ENCODE data around the gene MAP2K4. TPM values are rescaled to one million over a fixed set of nuclear protein-coding genes. Genes with fewer than 3 reads are reported as not detected.

The MAP2K4 gene
- total RNA-seq, 2 donors from 2014 or later: 26.2 to 42.1 TPM

DNA sequence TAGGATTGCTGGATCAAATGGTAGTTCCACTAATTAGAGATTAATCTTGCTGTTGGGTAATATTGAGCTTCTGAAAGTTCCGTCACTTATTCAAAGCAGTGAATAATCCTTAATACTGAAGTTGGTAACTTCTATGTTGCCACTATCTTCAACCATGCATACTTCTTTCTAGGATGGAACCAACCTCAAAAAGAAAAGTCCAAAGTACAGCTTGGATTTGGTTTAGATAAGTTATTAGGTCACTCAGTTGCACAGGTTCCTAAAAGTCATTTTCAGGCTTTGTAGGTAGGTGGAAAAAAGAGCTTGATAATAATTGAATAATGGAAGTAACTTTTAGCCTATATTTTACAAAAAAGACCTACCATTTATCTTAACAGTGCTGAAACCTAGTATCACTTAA lies 78.7 kb downstream of the MAP2K4 start:
- 97% methylated on average over 1 of the region's 1 CpG for WGBS
- Histone ChIP-seq H3K27me3 (replicated peaks; ENCODE audit: insufficient read depth) (no peaks in the 10 kb centered on the region), H3K9me3 (no peaks in the 10 kb centered on the region), H3K4me3 (no peak overlapping the region), H3K4me1 (replicated peaks) (no peaks in the 10 kb centered on the region), H3K27ac (no peak overlapping the region), H3K36me3 (no peaks in the 10 kb centered on the region)
- DNase-seq (ENCODE audit: low spot score): no peak
- intact Hi-C loops (cut with DNase I): no loop called here
- TF ChIP-seq, protein P1, sequence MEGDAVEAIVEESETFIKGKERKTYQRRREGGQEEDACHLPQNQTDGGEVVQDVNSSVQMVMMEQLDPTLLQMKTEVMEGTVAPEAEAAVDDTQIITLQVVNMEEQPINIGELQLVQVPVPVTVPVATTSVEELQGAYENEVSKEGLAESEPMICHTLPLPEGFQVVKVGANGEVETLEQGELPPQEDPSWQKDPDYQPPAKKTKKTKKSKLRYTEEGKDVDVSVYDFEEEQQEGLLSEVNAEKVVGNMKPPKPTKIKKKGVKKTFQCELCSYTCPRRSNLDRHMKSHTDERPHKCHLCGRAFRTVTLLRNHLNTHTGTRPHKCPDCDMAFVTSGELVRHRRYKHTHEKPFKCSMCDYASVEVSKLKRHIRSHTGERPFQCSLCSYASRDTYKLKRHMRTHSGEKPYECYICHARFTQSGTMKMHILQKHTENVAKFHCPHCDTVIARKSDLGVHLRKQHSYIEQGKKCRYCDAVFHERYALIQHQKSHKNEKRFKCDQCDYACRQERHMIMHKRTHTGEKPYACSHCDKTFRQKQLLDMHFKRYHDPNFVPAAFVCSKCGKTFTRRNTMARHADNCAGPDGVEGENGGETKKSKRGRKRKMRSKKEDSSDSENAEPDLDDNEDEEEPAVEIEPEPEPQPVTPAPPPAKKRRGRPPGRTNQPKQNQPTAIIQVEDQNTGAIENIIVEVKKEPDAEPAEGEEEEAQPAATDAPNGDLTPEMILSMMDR (IDR thresholded peaks at IDR 0.05): no peak
- no peak for TF ChIP-seq POLR2AphosphoS5 (IDR thresholded peaks at IDR 0.05)
- no peak for TF ChIP-seq POLR2A (IDR thresholded peaks at IDR 0.05)

DNA sequence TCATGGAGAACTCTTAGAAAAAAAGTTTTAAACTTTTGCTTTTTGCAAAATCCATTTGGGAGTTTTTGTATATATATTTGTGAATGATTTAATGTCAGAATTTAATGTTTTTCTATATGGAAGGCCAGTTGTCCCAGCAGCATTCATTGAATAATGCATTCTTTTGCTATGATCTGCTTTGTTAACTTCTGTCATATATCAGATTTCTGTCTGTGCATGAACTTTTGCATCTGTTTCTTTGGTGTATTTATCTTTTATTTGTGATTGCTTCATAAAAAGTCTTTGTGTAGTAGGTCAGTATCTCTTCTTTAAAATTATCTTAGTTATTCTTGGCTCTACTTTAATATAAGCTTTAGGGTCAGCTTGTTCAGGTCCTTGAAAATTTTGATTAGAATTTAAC lies 84.2 kb downstream of the MAP2K4 start:
- intact Hi-C loops (cut with DNase I): no loop called here
- DNase-seq (ENCODE audit: low spot score): no peak
- H3K27ac ChIP-seq: no peak overlapping the region
- H3K27me3 ChIP-seq (replicated peaks; ENCODE audit: insufficient read depth): no peaks in the 10 kb centered on the region
- no peak overlapping the region for H3K4me3 ChIP-seq
- H3K36me3 ChIP-seq: no peaks in the 10 kb centered on the region
- H3K9me3 ChIP-seq: no peaks in the 10 kb centered on the region
- H3K4me1 ChIP-seq (replicated peaks): no peaks in the 10 kb centered on the region
- no peak for TF ChIP-seq POLR2A (IDR thresholded peaks at IDR 0.05)

DNA sequence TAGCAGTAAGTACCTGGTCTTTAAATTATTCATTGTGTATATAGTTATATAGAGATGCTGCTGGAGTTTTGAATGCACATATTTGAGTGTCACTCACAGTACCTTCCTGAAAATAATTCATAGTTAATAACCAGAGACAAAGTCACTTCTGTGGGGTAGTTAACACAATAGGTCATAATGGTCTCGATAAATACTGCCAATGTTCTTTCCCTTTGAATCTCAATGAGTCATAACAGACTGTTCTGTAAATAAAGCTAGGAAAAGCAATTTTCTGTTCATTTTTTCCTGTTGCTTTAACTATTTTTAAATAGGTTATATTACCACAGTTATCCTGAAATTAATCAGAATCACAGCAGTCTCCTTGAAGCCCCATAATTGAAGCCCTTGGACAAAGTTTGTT lies 87.2 kb downstream of the MAP2K4 start:
- intact Hi-C loops (cut with DNase I): no loop called here
- Histone ChIP-seq H3K36me3 (no peaks in the 10 kb centered on the region), H3K9me3 (no peaks in the 10 kb centered on the region), H3K27ac (no peak overlapping the region), H3K4me1 (replicated peaks) (no peaks in the 10 kb centered on the region), H3K4me3 (no peak overlapping the region), H3K27me3 (replicated peaks; ENCODE audit: insufficient read depth) (no peaks in the 10 kb centered on the region)
- 26% methylated on average over 1 of the region's 1 CpG for WGBS
- no peak for DNase-seq (ENCODE audit: low spot score)
- TF ChIP-seq POLR2A (IDR thresholded peaks at IDR 0.05) (no peak), POLR2AphosphoS5 (IDR thresholded peaks at IDR 0.05) (no peak)
- TF ChIP-seq, protein P1 (IDR thresholded peaks at IDR 0.05): no peak

DNA sequence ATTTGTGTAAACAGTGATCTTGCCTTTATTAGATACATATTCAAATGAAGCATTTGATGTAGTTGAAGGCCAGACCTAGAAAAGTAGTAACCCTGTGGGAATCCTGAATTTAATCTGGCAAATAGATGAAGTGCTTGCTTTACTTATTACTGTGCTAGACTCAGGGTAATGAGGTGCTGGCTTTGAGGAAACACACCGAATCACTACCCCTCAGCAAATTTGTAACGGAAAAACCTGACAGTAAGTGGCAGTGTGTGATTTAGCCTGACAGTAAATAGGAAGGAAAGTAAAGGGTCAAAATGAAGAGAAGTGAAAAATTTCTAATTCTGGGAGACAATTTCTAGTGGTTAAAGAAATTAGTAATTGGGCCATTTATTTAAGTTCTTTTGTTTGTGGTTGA lies 90.2 kb downstream of the MAP2K4 start:
- H3K9me3 ChIP-seq: no peaks in the 10 kb centered on the region
- H3K4me1 ChIP-seq (replicated peaks): no peaks in the 10 kb centered on the region
- 100% methylated on average over 2 of the region's 2 CpGs for WGBS
- H3K27me3 ChIP-seq (replicated peaks; ENCODE audit: insufficient read depth): no peaks in the 10 kb centered on the region
- no peaks in the 10 kb centered on the region for H3K36me3 ChIP-seq
- H3K4me3 ChIP-seq: no peak overlapping the region
- intact Hi-C loops (cut with DNase I): no loop called here
- DNase-seq (ENCODE audit: low spot score): no peak
- H3K27ac ChIP-seq: no peak overlapping the region
- TF ChIP-seq, protein P1 (IDR thresholded peaks at IDR 0.05): no peak
- no peak for TF ChIP-seq POLR2A (IDR thresholded peaks at IDR 0.05)
- TF ChIP-seq POLR2AphosphoS5 (IDR thresholded peaks at IDR 0.05): no peak

DNA sequence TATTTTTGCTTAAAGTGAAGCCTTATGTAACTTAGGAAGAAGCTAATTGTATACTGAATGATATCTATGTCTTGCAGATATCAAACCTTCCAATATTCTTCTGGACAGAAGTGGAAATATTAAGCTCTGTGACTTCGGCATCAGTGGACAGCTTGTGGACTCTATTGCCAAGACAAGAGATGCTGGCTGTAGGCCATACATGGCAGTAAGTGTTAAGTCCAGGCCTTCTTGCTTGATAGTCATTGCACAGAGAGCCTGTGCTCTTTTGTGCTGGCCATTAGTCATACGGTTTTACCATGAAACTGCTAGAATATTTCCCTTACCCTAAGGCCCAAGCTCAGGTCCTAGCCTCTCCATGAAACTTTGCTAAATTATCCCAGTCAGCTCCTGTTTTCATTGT lies 92.5 kb downstream of the MAP2K4 start:
- Histone ChIP-seq H3K4me3 (no peak overlapping the region), H3K4me1 (replicated peaks) (no peaks in the 10 kb centered on the region), H3K27me3 (replicated peaks; ENCODE audit: insufficient read depth) (no peaks in the 10 kb centered on the region), H3K36me3 (no peaks in the 10 kb centered on the region), H3K9me3 (no peaks in the 10 kb centered on the region), H3K27ac (no peak overlapping the region)
- no peak for DNase-seq (ENCODE audit: low spot score)
- intact Hi-C loops (cut with DNase I): no loop called here
- TF ChIP-seq POLR2AphosphoS5 (IDR thresholded peaks at IDR 0.05): no peak
- TF ChIP-seq POLR2A (IDR thresholded peaks at IDR 0.05): no peak
- TF ChIP-seq, protein P1 (IDR thresholded peaks at IDR 0.05): no peak
- WGBS: 96% methylated on average over 2 of the region's 2 CpGs

Data from prostate gland (tissue), 2 donors.